Urinary bladder (tissue), 4 donors: ENCODE measurements around the gene STARD4. TPM values are rescaled to one million over a fixed set of nuclear protein-coding genes. Genes with fewer than 3 reads are reported as not detected.

Experiments
- DNase-seq: peaks from one replicate; pipeline ENCODE4 v3.0.0-alpha.2; 2015; ENCODE audit errors: extremely low spot score
- H3K27ac ChIP-seq: one replicate; pipeline ENCODE4 v1.5.1; 2013; ENCODE audit warnings: low read depth, mild to moderate bottlenecking, moderate library complexity
- H3K36me3 ChIP-seq: one replicate; pipeline ENCODE4 v1.6.1; 2013; ENCODE audit warnings: mild to moderate bottlenecking, moderate library complexity; ENCODE audit not compliant: insufficient read depth
- H3K4me1 ChIP-seq: one replicate; pipeline ENCODE4 v1.6.1; 2013; ENCODE audit warnings: mild to moderate bottlenecking, moderate library complexity; ENCODE audit not compliant: insufficient read depth
- H3K4me3 ChIP-seq: one replicate; pipeline ENCODE4 v1.5.1; 2013; ENCODE audit warnings: low read depth, low read length
- WGBS: extraction: QIAGEN DNeasy Blood & Tissue Kit; methylation state at CpG from one replicate; pipeline ENCODE4 v1.1.7; 2013; 5-methylcytosine and 5-hydroxymethylcytosine counted together
- polyA plus RNA-seq: library from polyadenylated mRNA; stranded (reverse); fragments of 200-250 nt; gene quantifications from one replicate; pipeline ENCODE4 v1.2.3, GENCODE V29; 2013
- total RNA-seq: library from RNA; depleted of rRNA; stranded (reverse); fragments of >200 nt; gene quantifications from one replicate; pipeline ENCODE4 v1.2.3, GENCODE V29; 2014
- donor health status: healthy with polysubstance abuse.
- donor health status: healthy.

Gene STARD4
- total and polyA plus RNA-seq, 2 donors = 6.8 to 77.2 TPM

GRCh38 chr5:111511174-111511830, 1.0 kb downstream of the STARD4 start:
- Histone ChIP-seq H3K4me1 (no peaks in the 10 kb centered on the region), H3K27ac (no peak overlapping the region), H3K4me3 (peak overlapping the region; percentile 72), H3K36me3 (no peaks in the 10 kb centered on the region)
- no peak for DNase-seq
- WGBS = 9% methylated on average over 2 of the region's 2 CpGs

GRCh38 chr5:111509119-111509518, 3.2 kb downstream of the STARD4 start:
- Histone ChIP-seq H3K27ac (no peak overlapping the region), H3K36me3 (no peaks in the 10 kb centered on the region), H3K4me3 (no peak overlapping the region), H3K4me1 (peaks cover 1% of the 10 kb centered on the region)
- 73% methylated on average over 1 of the region's 1 CpG for WGBS
- DNase-seq = no peak

- 83% methylated on average over 4 of the region's 4 CpGs for whole genome bisulfite sequencing
- Histone ChIP-seq H3K36me3 (no peaks in the 10 kb centered on the region), H3K27ac (no peak overlapping the region), H3K4me1 (peaks cover 1% of the 10 kb centered on the region), H3K4me3 (no peak overlapping the region)
- DNase-seq = no peak
Observed at GRCh38 chr5:111507276-111507675, 5.1 kb downstream of the STARD4 start.

GRCh38 chr5:111505096-111505495, 7.2 kb downstream of the STARD4 start:
- H3K27ac ChIP-seq = no peak overlapping the region
- peak; percentile 51 for DNase-seq
- 31% methylated on average over 1 of the region's 1 CpG for WGBS

GRCh38 chr5:111502956-111503355, 9.4 kb downstream of the STARD4 start:
- Histone ChIP-seq H3K4me3 (no peak overlapping the region), H3K4me1 (peaks cover 1% of the 10 kb centered on the region), H3K36me3 (no peaks in the 10 kb centered on the region), H3K27ac (no peak overlapping the region)
- no peak for DNase-seq

More at GRCh38 chr5:111505096-111505495, 7.2 kb downstream of the STARD4 start:
- H3K4me3 ChIP-seq = no peak overlapping the region
- H3K4me1 ChIP-seq = peaks cover 1% of the 10 kb centered on the region
- no peaks in the 10 kb centered on the region for H3K36me3 ChIP-seq

- Histone ChIP-seq H3K27ac (no peak overlapping the region), H3K36me3 (no peaks in the 10 kb centered on the region), H3K4me1 (no peaks in the 10 kb centered on the region), H3K4me3 (no peak overlapping the region)
- WGBS = 79% methylated on average over 1 of the region's 1 CpG
- DNase-seq = no peak
Observed at GRCh38 chr5:111498346-111498745, 14.0 kb downstream of the STARD4 start.

GRCh38 chr5:111495159-111495558, 17.2 kb downstream of the STARD4 start:
- WGBS = 94% methylated on average over 1 of the region's 1 CpG
- Histone ChIP-seq H3K4me3 (no peak overlapping the region), H3K36me3 (no peaks in the 10 kb centered on the region), H3K27ac (no peak overlapping the region), H3K4me1 (no peaks in the 10 kb centered on the region)
- DNase-seq = no peak

- DNase-seq = no peak
- Histone ChIP-seq H3K27ac (no peak overlapping the region), H3K4me1 (no peaks in the 10 kb centered on the region), H3K4me3 (no peak overlapping the region), H3K36me3 (no peaks in the 10 kb centered on the region)
- 90% methylated on average over 2 of the region's 2 CpGs for WGBS
Observed at GRCh38 chr5:111494355-111494999, 17.9 kb downstream of the STARD4 start.

- DNase-seq = no peak
Observed at GRCh38 chr5:111493031-111493430, 19.3 kb downstream of the STARD4 start.

GRCh38 chr5:111488353-111488752, 24.0 kb downstream of the STARD4 start:
- Histone ChIP-seq H3K27ac (no peak overlapping the region), H3K36me3 (no peaks in the 10 kb centered on the region), H3K4me1 (no peaks in the 10 kb centered on the region), H3K4me3 (no peak overlapping the region)
- DNase-seq = no peak

More at GRCh38 chr5:111493031-111493430, 19.3 kb downstream of the STARD4 start:
- Histone ChIP-seq H3K27ac (no peak overlapping the region), H3K4me1 (no peaks in the 10 kb centered on the region), H3K4me3 (no peak overlapping the region), H3K36me3 (no peaks in the 10 kb centered on the region)
- 33% methylated on average over 2 of the region's 2 CpGs for WGBS

GRCh38 chr5:111486926-111487325, 25.4 kb downstream of the STARD4 start:
- peaks cover 2% of the 10 kb centered on the region for H3K36me3 ChIP-seq
- H3K27ac ChIP-seq = no peak overlapping the region
- DNase-seq = no peak
- no peak overlapping the region for H3K4me3 ChIP-seq
- H3K4me1 ChIP-seq = no peaks in the 10 kb centered on the region

GRCh38 chr5:111486055-111486454, 26.3 kb downstream of the STARD4 start:
- Histone ChIP-seq H3K27ac (no peak overlapping the region), H3K4me1 (no peaks in the 10 kb centered on the region), H3K36me3 (peaks cover 2% of the 10 kb centered on the region), H3K4me3 (no peak overlapping the region)
- WGBS = 39% methylated on average over 2 of the region's 2 CpGs
- no peak for DNase-seq

GRCh38 chr5:111480346-111480745, 32.0 kb downstream of the STARD4 start:
- Histone ChIP-seq H3K4me3 (no peak overlapping the region), H3K27ac (no peak overlapping the region), H3K4me1 (no peaks in the 10 kb centered on the region), H3K36me3 (peaks cover 2% of the 10 kb centered on the region)
- WGBS = 65% methylated on average over 4 of the region's 4 CpGs
- no peak for DNase-seq

- Histone ChIP-seq H3K27ac (no peak overlapping the region), H3K4me3 (no peak overlapping the region), H3K4me1 (no peaks in the 10 kb centered on the region), H3K36me3 (peaks cover 2% of the 10 kb centered on the region)
- no peak for DNase-seq
- 97% methylated on average over 2 of the region's 2 CpGs for WGBS
Observed at GRCh38 chr5:111478898-111479297, 33.4 kb downstream of the STARD4 start.
